OCI-LY1 (cell line): ENCODE results near the gene AQP12A.

Experiments
- EZH2 ChIP-seq: fragments of 200-600 bp; sonication (generic), shearing (Covaris generic); IDR thresholded peaks from 2 replicates; pipeline ENCODE4 v1.8.0; 2017; ENCODE audit warnings: borderline replicate concordance, mixed run types, mild to moderate bottlenecking, antibody characterized with exemption, low read length, moderate library complexity, mixed read lengths
- TF ChIP-seq, protein P1 (sequence below): fragments of 200-600 bp; sonication (generic), shearing (Covaris generic); IDR thresholded peaks from 2 replicates; pipeline ENCODE4 v1.5.1; 2017; ENCODE audit warnings: mild to moderate bottlenecking, antibody characterized with exemption, low read length, moderate library complexity, mixed read lengths

DNA sequence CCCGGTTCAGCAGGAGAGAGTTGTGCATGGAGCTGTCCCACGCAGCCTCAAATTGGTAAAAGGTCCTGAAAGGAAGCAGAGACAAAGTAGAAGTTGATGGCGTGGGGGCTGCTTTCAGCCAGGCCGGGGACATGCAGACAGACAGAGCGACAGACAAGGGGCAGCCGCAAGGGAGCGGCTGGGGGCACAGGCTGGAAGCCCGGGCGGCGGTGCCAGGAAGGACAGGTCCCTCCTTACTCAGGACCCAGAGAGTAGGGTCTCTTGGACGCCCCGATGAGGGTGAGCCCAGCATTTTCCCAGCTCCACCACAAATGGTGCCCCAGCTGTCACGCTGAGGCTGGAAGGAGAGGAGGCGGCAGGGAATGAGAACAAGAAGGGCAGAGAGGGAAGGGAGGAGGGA is 35.2 kb downstream of the AQP12A start:
- TF ChIP-seq, protein P1, sequence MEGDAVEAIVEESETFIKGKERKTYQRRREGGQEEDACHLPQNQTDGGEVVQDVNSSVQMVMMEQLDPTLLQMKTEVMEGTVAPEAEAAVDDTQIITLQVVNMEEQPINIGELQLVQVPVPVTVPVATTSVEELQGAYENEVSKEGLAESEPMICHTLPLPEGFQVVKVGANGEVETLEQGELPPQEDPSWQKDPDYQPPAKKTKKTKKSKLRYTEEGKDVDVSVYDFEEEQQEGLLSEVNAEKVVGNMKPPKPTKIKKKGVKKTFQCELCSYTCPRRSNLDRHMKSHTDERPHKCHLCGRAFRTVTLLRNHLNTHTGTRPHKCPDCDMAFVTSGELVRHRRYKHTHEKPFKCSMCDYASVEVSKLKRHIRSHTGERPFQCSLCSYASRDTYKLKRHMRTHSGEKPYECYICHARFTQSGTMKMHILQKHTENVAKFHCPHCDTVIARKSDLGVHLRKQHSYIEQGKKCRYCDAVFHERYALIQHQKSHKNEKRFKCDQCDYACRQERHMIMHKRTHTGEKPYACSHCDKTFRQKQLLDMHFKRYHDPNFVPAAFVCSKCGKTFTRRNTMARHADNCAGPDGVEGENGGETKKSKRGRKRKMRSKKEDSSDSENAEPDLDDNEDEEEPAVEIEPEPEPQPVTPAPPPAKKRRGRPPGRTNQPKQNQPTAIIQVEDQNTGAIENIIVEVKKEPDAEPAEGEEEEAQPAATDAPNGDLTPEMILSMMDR: no peak
- no peak for TF ChIP-seq EZH2
